HG02943 (cell line): ENCODE results near the gene SYNJ2.

Experiments
- ATAC-seq: cut with Tn5 transposase; IDR thresholded peaks from one replicate; pipeline ENCODE4 v1.9.1; 2021; ENCODE audit warnings: mild to moderate bottlenecking, low read depth, moderate library complexity; ENCODE audit not compliant: unreplicated experiment

Gene SYNJ2

DNA sequence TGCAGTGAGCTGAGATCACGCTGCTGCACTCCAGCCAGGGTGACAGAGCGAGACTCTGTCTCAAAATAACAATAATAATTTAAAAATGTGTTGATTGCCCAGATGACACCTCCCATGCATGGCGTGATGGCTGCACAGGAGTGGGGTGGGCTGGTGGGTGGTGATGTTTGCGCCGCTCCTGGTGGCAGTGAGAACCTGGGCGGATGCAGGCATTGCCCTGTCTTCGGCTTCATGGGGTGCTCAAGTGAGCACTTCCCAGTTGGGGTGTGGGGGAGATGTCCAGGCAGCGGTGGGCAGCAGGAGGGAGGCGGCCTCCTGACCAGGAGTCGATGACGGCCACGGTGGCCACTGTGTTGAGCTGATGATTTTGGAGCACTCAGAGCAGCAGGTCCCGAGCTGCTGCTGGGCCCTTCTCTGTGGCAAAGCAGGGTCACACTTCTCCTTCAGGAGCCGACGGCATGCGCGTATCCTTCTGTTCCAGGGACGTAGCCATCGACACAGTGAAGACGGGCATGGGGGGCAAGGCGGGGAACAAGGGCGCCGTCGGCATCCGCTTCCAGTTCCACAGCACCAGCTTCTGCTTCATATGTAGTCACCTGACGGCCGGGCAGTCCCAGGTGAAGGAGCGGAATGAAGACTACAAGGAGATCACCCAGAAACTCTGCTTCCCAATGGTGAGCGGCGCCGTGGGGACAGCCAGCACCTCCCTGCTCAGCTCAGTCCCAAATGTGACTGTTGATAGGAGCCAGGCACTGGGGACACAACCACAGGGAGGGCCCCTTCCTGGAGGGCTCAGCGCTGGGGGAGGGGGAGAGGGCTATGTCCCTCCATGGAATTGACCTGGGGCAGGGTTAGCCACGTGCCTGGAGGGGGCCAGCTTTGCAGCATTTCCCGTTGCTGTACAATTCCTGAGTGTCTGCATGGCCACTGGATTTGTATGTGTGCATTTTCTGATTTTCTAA is 89.7 kb downstream of the SYNJ2 start:
- no peak for ATAC-seq

DNA sequence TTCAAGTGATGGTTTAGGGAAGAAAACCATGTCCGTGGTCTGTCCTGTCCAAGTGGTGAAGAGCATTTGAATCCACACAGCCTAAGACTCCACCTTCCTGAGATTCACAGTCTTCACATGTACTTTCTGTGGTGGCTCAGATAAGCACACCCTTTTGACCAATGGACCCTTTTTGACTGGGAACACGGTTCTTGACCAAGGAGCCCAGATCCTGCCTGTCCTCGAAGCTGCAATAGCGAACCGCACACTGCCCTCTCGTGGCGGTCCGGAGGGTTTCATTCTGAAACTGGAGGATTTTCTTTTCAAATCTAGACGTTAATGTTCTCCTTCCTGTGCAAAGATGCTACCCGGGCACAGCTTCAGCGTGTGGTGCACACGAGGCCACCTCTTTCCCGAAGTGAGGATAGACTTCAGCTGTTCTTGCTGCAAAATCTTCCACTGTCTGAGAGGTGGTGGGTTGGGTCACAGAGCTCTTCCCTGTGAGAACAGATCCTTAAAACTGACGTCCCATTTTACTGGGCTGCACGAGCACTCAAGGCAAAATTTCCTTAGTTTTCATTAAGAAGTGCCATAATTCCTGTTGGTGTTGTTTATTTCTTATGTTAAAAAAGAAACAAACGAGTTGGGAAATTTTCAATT is 90.5 kb downstream of the SYNJ2 start:
- ATAC-seq: no peak

DNA sequence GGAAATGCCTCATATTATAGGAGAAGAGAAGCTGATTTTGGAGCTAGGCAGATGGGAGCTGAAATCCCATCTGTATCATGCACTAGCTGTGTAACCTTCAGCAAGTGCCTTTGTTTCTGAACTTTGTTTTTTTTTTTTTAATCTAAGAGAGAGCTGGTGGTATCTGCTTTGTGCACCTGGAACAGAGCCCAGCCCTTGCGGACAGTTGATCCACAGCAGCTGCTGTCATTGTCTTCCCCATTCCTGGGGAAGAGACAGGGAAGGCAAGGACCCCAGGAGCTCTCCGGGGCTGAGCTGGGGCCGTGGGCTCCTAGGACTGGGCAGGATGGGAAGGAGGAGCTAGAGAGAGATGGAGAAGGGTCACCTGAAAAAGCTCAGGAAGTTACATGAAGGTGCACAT is 92.1 kb downstream of the SYNJ2 start:
- no peak for ATAC-seq

DNA sequence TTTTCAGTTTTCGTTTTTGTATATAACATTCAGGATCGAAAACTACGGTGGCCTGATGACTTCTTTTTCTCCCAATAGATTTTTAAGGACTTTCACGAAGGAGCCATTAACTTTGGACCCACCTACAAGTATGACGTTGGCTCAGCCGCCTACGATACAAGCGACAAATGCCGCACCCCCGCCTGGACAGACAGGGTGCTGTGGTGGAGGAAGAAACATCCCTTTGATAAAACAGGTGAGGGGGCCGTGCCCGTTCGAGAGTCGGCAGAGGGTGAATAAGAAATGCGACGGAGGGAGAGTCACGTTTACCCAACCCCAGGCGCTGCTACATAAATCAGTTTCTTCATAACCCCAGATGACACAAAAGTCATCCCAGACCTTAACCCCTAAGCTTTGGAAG is 94.9 kb downstream of the SYNJ2 start:
- ATAC-seq: no peak

DNA sequence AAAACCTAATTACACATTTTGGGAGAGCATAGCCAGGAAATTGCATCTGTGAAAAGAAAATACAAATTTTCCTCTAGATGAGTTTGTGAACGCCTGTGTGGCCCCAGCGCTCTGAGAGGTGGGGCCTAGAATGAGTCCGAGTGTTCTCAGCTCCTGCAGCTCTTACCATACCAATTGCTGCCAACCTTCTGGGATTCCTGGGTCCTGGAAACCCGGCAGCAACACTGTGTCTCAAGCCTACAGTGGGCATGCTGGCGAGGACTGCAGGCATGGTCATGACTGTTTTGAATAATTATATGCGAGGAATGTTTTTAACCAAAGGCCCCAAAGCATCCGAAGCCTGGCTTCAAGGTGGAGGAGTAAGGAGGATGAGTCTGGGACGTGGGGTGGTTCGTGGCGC is 96.0 kb downstream of the SYNJ2 start:
- ATAC-seq: no peak

DNA sequence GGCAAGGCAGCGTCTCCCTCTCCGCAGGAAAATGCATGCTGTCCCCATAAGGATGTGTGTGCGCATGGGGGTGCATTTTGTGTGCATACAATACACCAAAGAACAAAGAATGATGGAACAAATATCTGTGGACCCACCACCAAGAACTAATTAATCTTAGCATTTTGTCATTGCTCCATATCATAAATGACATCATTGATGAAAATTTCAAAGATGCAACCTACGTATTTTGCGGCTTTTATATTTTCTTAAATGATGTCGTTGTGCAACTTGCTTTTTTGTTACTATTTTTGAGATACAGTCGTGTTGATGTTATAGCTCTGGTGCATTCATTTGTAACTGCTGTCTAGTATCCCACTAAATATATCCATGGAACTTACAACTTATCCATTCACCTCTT is 96.7 kb downstream of the SYNJ2 start:
- no peak for ATAC-seq

DNA sequence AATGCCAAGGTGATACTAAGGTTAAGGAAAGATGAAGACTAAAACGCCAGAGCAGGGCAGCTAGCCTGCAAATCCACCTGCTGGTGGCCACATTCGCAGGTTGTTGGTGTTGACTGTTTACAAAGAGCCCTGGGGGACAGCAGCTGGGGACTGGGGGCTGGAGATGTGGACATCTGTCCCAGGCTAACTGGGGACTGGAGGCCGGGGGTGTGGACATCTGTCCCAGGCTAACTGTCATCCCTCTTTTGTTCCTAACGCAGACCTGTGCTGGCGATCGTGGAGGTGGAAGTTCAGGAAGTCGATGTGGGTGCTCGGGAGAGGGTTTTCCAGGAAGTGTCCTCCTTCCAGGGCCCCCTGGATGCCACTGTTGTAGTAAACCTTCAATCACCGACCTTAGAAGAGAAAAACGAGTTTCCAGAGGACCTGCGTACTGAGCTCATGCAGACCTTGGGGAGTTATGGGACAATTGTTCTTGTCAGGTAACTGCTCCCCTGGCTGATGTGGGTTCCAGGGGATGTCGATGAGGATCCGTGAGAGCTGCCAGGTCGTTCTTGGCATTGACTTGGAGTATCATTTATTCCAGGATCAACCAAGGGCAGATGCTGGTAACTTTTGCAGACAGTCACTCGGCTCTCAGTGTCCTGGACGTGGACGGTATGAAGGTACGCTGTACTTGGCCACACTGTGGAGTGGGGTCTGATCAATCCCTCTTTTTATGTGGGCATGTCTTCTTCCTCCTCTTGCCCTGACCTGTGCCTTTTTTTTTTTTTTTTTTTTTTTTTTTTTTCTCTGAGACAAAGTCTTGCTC is 99.4 kb downstream of the SYNJ2 start:
- ATAC-seq: no peak

DNA sequence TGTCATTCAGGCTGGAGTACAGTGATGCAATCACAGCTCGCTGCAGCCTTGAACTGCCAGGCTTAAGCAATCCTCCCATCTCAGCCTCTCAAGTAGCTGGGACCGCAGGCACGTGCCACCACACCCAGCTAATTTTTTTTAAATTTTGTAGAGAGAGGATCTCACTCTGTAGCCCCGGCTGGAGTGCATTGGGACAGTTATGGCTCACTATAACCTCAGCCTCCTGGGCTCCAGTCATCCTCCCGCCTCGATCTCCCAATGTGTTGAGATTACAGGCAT is 99.9 kb downstream of the SYNJ2 start:
- no peak for ATAC-seq

DNA sequence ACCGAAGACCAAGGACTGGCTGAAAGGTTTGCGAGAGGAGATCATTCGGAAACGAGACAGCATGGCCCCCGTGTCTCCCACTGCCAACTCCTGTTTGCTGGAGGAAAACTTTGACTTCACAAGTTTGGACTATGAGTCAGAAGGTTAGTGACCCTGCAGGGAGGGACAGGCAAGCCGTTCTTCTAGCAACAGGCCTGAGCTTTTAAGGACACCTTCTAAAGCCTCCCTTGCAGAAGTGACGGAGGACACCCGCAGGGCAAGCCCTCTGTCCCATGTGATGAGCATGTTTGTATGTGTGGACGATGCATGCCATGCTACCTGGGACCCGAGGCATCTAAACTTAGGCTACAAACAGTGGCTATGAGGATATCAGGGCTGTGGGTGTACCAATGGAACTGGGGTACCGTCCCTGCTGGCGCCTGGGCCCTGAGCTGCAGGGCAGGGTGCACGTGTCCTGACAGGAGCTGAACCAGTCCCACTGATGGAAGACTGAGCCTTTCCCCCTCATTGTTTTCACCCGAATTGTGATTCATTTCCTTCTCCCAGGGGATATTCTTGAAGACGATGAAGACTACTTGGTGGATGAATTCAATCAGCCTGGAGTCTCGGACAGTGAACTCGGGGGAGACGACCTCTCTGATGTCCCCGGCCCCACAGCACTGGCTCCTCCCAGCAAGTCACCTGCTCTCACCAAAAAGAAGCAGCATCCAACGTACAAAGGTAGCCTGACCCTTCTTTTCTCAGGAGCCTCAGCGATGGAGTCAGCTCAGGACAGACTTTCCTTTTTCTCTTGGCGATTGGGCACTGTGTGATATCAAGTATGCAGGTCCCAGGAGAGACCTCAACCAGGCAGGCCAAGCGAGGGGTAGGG is 102.0 kb downstream of the SYNJ2 start:
- ATAC-seq: no peak

DNA sequence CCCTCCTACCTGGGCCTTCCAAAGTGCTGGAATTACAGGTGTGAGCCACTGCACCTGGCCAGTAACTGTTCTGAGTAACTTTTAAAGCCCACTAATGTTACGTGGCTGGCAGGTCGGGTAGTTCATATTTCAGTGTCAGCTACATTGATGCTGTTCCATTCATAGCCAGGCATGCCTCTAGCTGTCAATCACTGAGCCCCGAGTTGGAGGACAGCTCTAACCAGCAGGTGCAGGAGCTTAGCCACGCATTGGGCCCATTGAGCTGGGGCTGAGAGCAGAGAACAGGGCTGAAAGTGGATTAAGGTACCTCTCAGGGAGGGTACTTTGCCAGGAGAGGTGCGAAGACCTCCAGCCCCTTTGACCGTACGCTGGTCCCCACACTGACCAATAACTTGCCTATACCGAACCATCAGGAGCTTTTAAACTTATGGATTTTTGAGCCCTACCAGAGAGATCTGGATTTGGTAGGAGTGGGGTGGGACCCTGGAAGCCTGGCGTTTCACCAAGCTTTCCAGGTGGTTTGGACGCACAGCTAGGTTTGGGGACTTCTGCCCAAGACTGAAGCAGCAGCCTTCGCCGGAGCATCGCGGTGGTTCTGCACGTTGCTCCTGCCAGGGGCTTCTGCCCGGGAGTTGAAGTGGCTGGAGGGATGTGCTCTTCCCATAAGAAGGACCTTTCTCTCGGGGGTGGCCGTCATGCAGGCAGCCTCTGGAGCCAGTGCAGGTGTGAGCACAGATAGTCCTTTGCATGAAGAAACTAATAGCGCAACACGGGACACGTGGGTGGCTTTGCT is 103.8 kb downstream of the SYNJ2 start:
- no peak for ATAC-seq

DNA sequence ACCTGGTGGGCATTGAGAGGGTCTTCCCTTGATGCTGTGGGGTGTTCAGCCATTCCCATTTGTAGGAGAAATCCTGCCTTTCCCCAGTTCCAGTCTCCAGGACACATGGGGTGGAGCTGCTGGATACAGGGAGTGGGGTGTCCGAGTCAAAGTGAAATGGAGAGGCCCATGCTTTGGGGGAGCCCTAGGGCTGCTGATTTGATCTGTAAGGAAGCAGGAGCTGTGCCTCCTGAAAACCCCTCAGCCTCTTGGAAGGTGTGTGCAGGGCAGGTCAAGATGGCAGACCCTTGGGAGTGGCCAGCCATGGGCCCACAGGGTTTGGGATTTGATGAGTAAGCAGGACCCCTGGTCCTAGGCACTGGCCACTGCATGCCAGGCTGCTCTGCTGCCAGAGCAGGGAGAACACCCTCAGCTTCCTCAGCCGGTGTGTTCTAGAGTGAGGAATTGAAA is 104.4 kb downstream of the SYNJ2 start:
- ATAC-seq: no peak

DNA sequence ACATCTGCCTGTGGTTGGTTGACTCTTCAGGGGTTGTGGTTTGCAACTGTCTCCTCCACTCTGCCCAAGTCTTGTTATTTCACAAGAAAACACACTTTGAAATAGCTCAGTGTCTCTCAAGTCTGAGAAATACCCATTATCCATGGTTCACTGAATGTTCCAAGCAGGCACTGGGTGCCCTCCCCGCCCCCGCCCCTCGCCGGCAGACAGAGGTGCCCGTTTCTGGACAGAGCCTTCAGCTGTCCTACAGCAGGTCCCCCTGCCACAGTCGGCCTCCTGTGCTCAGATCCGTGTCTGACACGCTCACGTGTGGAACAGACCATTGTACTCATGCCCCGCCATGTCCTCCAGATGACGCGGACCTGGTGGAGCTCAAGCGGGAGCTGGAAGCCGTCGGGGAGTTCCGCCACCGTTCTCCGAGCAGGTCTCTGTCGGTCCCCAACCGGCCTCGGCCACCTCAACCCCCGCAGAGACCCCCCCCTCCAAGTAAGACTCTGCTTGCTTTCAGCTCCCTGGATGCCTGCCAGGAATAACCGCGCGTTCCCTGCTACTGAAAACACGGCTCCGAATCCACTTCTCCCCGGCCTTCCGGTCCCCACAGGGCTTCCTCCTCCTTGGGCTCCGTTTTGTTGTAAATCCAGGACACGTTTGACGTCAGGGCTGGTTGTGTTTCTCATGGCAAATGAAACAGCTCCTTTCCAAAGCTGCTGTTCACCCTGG is 105.0 kb downstream of the SYNJ2 start:
- no peak for ATAC-seq

DNA sequence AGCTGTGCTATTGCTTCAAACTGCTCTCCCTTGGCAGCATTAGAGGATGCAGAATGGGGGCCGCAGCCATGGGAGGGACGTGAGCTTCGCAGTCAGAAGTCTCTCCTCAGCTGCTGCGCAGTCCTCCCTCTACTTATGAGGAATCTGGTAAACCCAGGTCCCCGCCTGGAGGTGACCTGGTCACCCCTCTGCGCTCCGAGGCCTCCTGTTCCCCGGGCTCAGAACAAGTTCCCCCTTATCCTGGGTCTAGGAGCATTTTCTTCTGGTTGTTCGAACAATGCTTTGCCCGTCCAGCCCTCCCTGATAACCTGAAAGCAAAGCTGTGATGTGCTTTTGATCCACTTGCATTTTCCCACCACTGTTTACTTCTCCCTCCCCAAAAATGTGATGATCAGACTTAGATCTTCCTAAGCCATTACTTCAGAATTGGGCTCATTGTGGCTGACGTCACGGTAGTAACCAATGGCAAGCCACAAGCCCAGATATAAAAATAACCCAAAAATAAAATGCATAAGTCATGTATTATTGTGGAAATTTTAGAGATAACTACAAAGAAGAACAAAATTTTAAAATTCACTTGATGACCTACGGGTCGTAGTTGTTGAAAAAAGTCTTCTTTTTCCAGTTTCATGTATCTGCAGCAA is 105.7 kb downstream of the SYNJ2 start:
- no peak for ATAC-seq

DNA sequence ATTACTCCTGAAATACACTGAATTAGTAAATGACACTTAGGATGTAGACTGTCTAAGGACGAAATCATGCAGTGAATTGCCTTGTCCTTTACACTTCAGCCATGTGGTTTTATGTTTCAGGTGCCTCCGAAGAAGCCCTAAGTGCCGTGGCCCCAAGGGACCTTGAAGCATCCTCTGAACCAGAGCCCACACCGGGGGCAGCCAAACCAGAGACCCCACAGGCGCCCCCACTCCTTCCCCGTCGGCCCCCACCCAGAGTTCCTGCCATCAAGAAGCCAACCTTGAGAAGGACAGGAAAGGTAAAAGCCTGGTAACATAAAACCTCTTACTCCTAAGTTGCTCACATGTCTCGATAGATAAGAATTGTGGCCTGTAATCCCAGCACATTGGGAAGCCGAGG is 111.1 kb downstream of the SYNJ2 start:
- no peak for ATAC-seq

DNA sequence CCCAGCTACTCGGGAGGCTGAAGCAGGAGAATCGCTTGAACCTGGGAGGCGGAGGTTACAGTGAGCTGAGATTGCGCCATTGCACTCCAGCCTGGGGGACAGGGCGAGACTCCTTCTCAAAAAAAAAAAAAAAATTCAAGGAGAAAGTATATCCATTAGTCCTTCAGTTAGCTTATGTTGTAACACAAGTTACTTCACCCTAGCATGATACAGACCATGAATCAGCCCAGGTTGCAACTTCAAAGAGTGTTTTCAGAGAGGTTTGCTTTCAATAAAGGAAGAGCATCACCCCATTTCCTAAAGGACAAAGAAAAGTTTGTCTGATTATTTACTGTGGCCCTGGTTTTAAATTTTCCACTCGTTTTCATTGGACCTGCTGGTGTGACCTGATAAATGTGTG is 113.4 kb downstream of the SYNJ2 start:
- no peak for ATAC-seq

DNA sequence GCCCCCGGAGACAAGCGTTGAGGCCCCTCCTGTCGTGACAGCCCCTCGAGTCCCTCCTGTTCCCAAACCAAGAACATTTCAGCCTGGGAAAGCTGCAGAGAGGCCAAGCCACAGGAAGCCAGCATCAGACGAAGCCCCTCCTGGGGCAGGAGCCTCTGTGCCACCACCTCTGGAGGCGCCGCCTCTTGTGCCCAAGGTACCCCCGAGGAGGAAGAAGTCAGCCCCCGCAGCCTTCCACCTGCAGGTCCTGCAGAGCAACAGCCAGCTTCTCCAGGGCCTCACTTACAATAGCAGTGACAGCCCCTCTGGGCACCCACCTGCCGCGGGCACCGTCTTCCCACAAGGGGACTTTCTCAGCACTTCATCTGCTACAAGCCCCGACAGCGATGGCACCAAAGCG is 114.0 kb downstream of the SYNJ2 start:
- no peak for ATAC-seq

DNA sequence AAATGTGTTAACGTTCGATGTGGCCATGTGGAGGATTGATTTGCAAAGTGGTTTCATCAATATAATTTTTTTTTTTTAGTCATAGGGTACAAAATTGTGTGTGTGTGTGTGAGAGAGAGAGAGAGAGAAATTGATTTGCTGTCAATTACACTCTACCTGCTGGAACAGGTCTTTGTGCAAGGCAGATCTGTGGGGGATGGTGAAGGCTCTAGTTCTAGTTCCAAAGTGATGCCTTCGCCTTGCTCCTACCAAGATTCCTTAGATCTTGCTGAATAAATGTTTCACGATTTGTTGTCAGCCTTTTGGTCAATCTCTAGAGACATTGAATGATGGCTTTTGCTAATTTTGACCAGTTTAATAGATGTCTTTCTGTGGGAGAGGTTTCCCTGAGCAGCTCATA is 121.6 kb downstream of the SYNJ2 start:
- no peak for ATAC-seq

DNA sequence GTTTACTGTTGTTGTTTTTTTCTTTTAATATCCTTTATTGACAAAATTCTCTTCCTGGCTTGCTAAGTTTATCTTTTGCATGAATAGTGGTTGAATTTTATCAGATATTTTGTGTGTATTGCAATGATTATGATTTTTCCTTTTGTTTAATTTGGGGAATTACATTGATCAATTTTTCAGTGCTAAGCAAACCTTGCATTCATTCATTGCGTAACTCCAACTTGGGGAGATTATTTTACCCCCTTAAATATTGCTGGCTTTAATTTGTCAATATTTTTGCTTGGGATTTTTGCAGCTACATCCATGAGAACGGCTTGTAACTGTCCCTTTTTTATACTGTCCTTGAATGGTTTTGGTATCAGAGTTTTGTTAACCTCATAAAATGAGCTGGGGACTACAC is 123.0 kb downstream of the SYNJ2 start:
- ATAC-seq: no peak

DNA sequence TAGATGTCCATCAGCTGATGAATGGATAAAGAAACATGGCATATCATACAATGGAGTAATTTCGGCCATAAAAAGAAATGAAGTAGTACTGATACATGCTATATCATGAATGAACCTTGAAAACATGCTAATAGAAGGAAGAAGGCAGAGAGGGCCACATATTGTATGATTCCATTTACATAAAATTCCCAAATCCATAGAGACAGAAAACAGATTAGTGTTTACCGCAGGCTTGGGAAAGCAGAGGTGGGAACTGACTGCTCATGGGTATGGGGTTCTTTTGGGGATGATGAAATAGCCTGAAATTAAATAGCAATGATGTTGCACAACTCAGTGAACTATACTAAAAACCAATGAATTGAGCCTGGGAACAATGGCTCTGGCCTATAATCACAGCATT is 128.1 kb downstream of the SYNJ2 start:
- ATAC-seq: no peak
